Measurements from ENCODE around the gene ABHD2.
"Not testable (repeated sequence)": the region's sequence is repeated elsewhere in the genome, so short reads cannot be mapped to it uniquely, and the experiment has no call there.

ABHD2 gene

GRCh38 chr15:89140595-89140994 is 52.3 kb downstream of the ABHD2 start:
- DNase-seq = no peak

- not testable (repeated sequence) for DNase-seq
These were observed 52.9 kb downstream of the ABHD2 start for GRCh38 chr15:89141159-89141558.

- no peak for DNase-seq
These were observed 53.6 kb downstream of the ABHD2 start for GRCh38 chr15:89141885-89142284.

GRCh38 chr15:89142423-89142822 is 54.2 kb downstream of the ABHD2 start:
- DNase-seq = no peak

DNA sequence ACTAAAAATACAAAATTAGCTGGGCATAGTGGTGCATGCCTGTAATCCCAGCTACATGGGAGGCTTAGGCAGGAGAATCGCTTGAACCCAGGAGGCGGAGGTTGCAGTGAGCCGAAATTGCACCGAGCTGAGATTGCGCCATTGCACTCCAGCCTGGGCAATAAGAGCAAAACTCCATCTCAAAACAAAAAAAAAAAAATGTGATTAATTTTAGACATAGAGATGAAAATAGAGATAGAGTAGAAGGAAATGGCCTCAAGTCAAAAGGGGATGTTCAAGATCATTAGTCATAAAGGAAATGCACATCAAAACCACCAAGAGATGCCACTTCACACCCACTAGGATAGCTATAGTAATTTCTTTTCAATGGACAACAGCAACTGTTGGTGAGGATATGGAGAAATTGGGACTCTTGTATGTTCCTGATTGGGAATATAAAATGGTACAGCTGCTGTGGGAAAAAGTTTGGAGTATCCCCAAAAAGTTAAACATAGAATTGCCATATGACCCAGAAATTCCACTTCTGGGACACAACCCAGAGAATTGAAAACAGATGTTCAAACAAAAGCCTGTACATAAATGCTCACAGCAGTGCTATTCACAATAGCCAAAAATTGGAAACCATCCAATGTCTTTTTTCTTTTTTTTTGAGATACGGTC is 55.4 kb downstream of the ABHD2 start:
- peak; percentile 74 to 81 for DNase-seq

DNA sequence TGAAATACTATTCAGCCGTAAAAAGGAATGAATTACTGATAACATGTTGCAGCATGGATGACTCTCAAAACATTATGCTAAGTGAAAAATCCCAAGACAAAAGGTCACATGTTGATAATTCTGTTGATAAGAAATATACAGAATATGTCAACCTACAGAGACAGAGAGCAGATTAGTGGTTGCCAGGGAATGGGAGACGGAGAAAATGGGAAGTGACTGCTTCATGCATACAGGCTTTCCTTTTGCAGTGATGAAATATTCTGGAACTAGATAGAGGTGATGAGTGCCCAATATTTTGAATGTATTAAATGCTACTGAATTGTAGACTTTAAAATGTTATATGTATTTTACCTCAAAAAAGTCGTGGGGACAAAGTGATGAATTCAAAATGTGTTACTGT is 56.2 kb downstream of the ABHD2 start:
- no peak for DNase-seq

DNA sequence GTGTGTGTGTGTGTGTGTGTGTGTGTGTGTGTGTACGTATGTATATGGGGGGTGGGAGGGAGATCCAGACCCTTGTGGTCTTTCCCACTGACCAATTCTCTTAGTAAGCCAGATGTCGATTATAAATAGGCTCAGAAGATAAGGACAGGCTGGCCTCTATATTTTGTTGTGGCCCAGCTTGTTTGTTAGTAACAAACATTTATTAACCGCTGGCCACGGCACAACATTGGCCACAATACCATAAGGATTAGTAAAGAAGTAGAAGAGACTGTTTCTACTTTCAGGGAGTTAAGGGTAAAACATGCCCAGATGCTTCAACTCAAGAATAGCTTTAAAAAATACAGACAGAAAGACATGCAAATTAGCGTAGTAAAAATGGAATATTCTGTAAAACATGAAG is 58.1 kb downstream of the ABHD2 start:
- DNase-seq = no peak

- DNase-seq = no peak
These were observed 59.9 kb downstream of the ABHD2 start for GRCh38 chr15:89148126-89148525.

DNA sequence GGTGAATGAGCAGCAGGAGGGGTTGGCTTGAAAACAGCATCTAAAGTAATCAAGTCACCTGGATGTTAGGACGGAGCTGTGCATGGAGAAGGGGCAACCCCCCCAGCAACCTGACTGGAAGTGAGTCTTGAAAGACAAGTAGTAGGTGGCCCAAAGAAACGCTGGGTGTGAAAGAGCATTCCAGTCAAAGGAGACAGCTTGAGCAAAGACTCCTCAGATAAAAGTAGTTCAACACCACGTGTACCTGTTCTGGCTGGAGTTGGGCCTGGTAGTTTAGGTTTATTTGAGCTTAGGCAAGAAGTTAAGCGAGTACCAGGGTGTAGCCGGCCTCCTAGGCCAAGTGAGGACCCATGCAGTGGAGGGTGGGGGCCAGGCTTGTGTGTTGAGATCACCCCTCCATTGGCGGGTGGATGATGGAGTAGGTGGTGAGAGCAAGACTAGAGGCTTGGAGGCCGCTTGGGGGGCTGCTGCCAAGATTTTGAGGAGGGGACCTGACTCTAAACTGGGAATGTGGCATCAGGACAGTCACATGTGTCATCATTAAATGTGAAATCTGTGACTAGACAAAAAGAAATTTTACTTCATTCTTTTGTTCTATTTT is 61.3 kb downstream of the ABHD2 start:
- DNase-seq = no peak

DNA sequence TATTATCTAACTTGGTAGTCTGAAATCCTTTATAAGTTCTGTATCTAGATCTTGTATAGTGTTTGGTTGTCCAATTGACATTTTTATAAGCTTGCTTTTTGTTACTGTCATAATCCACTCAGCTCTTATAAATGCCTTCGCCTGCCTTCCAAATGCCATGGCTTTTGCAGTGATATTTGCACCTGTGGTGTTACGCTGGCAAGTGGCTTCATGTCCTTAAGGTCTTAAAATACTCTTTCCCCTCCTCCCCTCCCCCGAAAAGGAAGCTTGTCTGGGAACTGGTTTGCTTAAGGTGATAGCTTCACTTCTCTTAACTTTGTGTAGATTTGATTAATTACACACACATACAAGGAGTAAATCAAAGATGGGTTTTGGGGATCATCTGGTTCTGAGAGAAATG is 62.0 kb downstream of the ABHD2 start:
- DNase-seq = no peak

- peak in 1 of 2 experiments; percentile 45 for DNase-seq
These were observed 62.8 kb downstream of the ABHD2 start for GRCh38 chr15:89150762-89151664.

- DNase-seq = no peak
These were observed 66.9 kb downstream of the ABHD2 start for GRCh38 chr15:89155122-89155521.

- no peak for DNase-seq
These were observed 67.4 kb downstream of the ABHD2 start for GRCh38 chr15:89155656-89156055.

GRCh38 chr15:89157061-89157460 is 68.8 kb downstream of the ABHD2 start:
- DNase-seq = no peak

DNA sequence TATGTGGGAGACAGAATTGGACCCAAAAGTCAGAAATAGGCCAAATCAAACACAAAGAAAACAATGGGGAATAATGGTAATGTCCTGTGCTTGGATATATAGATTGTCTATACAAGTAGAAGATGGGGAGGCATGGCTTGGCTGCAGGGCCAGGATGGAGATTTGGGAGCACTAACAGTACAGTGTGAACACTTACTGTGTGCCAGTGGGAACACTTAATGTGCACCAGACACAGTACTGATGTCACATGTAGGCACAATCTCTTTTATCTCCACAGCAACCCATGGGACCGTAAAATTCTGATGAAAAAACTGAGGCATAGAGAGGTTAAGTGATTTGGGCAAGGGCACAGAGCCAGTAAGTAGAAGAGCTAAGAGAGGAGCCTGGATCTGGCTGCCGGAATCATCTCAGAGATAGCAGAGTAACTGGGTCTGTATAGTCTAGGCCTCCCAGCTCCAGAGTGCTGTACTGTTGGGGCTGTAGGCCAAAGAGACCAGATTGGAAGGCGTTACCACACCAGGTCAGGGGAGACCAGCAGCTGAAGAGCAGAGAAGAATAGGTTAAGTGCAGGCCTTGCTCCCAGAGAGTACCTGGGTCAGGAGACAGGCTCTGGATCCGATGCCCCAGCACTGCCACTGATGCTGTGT is 69.8 kb downstream of the ABHD2 start:
- no peak for DNase-seq

- DNase-seq = no peak
These were observed 73.4 kb downstream of the ABHD2 start for GRCh38 chr15:89161666-89162065.

DNA sequence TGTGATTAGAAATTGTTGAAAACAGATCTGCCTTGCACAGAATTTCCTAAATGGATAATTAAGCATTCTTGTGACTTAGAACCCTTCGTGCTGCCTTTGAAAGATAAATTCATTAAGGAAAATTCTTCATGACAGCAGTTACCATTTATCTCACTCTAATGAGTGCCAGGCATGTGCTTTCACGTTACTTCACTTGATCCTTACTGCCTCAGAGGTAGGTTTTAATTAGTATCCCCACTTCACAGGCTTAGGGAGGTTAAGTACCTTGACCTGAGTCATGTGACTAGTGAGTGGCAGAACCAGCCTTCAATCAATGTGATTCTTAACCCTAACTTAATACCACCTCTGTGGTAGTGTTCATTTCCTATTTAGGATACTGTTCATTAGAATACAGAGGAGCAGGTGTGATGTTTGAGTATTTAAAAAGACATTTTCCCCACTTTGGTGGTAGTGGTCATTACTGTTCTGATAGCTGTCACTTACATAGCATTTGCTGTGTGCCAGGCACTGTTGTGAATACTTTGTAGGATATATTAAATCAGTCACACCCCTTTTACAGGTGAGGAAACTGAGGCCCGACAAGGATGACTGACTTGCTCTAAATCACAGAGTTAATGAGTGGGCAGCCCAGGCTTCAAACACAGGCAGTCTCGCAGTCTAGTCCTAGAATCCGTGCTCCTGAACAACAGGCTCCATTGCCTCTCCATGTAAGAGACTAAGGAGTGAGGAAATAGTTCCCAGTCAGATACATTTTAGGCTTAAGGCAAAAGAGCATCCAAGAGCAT is 75.2 kb downstream of the ABHD2 start:
- DNase-seq = no peak

GRCh38 chr15:89164712-89165211 is 76.5 kb downstream of the ABHD2 start:
- no peak for DNase-seq

GRCh38 chr15:89165677-89166076 is 77.4 kb downstream of the ABHD2 start:
- DNase-seq = no peak

DNA sequence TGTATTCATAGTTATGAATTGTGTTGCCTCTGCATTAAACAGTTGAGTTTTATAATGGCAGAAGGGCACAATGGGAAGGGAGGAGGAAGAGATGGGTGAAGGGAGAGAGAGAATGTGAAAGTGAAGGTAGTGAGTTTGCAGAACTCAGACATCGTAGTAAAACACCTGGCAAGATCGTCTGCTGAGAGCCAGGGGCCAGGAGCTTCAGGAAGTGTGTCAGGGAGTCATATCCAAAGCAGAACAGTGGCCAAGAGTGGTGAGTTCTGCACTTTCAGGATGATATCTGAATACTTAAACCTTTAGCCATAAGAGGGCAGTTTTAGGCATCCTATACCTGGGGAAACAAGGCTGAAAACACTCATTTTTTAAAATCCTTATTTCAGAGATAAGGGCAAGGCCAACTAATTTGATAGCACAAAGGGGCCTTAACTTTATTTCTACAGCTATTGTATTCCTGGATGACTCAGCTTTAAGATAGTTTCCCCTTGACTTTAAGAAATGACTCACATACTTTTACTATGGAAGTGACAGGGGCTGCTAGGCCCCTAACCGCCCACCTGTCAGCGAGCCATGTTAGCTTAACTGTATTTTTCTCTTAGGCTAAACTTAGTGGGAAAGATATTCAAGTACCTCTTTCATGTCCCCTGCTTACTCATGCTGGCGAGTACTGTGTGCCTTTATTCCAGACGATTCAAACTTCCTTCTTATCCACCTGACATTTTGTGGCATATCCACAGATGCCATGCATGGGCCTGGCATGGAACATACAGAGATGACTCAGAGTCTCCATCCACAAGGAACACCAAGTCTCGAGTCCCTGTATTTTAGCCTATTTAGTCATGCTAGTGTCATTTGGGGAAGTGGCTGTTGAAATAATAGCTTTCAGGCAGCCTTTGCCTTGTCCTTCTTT is 79.3 kb downstream of the ABHD2 start:
- DNase-seq = no peak

GRCh38 chr15:89168316-89168833 is 80.1 kb downstream of the ABHD2 start:
- DNase-seq = no peak
